Activated B cell treated with CpG ODN at 0.5 μM for 24 hours (primary cell): ENCODE measurements around the gene SSH2. TPM values are rescaled to one million over a fixed set of nuclear protein-coding genes. Genes with fewer than 3 reads are reported as not detected.

ENCODE experiments used
- ATAC-seq: fragments of 200-7000 bp; cut with Tn5 transposase; one replicate; pipeline ENCODE4 v1.10.0; 2021; ENCODE audit warnings: low read depth, mild to moderate bottlenecking, moderate library complexity
- CTCF ChIA-PET: fragments of 350-600 bp; sonication (Branson Sonifier 250); formaldehyde crosslinking; loops from one replicate; lab custom pipeline; 2021; ENCODE audit warnings: antibody characterized with exemption; lab: Charles Lee
- POLR2A ChIA-PET: fragments of 350-600 bp; sonication (Branson Sonifier 250); formaldehyde crosslinking; loops from one replicate; lab custom pipeline; 2021; ENCODE audit warnings: antibody characterized with exemption; lab: Charles Lee
- DNase-seq: peaks from one replicate; pipeline ENCODE4 v3.0.0; 2022
- H3K27ac Mint-ChIP-seq: one replicate; pipeline ENCODE4 v1.8.0; 2020; ENCODE audit warnings: mixed read lengths
- H3K27me3 Mint-ChIP-seq: one replicate; pipeline ENCODE4 v1.8.0; 2021; ENCODE audit warnings: mixed read lengths
- H3K36me3 Mint-ChIP-seq: one replicate; pipeline ENCODE4 v1.8.0; 2021; ENCODE audit warnings: low read depth, mixed read lengths
- H3K4me1 Mint-ChIP-seq: one replicate; pipeline ENCODE4 v1.8.0; 2021; ENCODE audit warnings: mixed read lengths
- H3K4me3 Mint-ChIP-seq: one replicate; pipeline ENCODE4 v1.8.0; 2020; ENCODE audit warnings: mild to moderate bottlenecking, mixed read lengths
- H3K9me3 Mint-ChIP-seq: one replicate; pipeline ENCODE4 v1.8.0; 2020; ENCODE audit warnings: mixed read lengths
- CTCF ChIP-seq: fragments of 200-600 bp; IDR thresholded peaks from one replicate; pipeline ENCODE4 v1.8.0; 2022; ENCODE audit warnings: antibody characterized with exemption, mild to moderate bottlenecking
- intact Hi-C: fragments of 100-400 bp; cut with micrococcal nuclease; formaldehyde crosslinking; loops from one replicate; pipeline ENCODE4 v1.15.1; 2024
- total RNA-seq: library from RNA; stranded (reverse); gene quantifications from 2 replicates; pipeline ENCODE4 v1.2.3, GENCODE V29; 2022

SSH2 gene
- total RNA-seq, 1 donor from 2014 or later = 95.7 TPM

- CTCF ChIA-PET = interaction anchor here (0.7 to 3.0 kb wide), 2 partner anchors 23 to 32 kb away, joined by 5 to 12 read pairs; no protein-coding TSS in a partner anchor
- peaks cover 15% of the 10 kb centered on the region for H3K36me3 Mint-ChIP-seq
- no peak for DNase-seq
Measured at GRCh38 chr17:29585080-29585751, 344.8 kb downstream of the SSH2 start.

DNA sequence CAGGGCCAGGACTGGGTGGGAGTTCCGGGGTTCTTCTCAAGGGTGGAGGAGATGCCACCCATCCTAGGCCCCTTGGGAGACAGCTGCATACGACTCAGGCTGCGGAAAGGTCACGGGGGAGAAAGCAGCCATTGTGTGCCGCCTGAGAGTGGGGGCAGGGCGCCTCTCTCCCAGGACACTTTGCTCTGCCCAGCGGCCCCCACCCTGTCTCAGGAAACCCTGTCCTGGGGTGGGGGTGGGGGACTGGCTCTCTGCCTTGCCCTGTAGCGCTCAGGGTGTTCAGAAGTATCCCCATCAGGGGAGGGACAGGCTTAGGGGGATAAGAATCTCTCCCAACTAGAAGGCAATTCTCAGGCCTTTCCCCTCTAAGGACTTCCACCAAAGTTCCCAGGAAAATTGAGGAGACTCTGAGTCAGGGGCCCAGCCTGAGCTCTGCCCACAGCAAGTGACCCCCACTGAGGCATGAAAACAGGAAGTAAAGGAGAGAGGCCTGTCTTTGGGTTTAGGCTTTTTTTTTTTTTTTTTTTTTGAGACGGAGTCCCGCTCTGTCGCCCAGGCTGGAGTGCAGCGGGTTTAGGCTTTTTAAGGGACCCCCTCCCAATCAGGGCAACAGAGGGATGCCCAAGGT, 345.5 kb downstream of the SSH2 start:
- intact Hi-C loops = loop anchor here (5.0 kb wide), 1 partner anchor 1238 kb away; the partner anchor contains the start of gene CRLF3
- POLR2A ChIA-PET = interaction anchor here (0.7 to 1.1 kb wide), 3 partner anchors 16 to 33 kb away, joined by 3 to 4 read pairs (median 3); partner anchors contain the start of gene TP53I13
- ATAC-seq (no peak), DNase-seq (no peak)
- H3K4me1 Mint-ChIP-seq = peaks cover 53% of the 10 kb centered on the region
- peak overlapping the region; percentile 71 for H3K27ac Mint-ChIP-seq
- CTCF ChIA-PET = interaction anchor here (0.7 to 3.0 kb wide), 4 partner anchors 8 to 33 kb away, joined by 4 to 12 read pairs (median 5); partner anchors contain the start of genes ABHD15 and ANKRD13B
- peak overlapping the region; percentile 44 for H3K4me3 Mint-ChIP-seq
- H3K9me3 Mint-ChIP-seq = no peaks in the 10 kb centered on the region
- no peak for TF ChIP-seq CTCF
- H3K36me3 Mint-ChIP-seq = peaks cover 17% of the 10 kb centered on the region
- H3K27me3 Mint-ChIP-seq = no peaks in the 10 kb centered on the region

More at GRCh38 chr17:29585080-29585751, 344.8 kb downstream of the SSH2 start:
- Mint-ChIP-seq H3K4me3 (no peak overlapping the region), H3K27me3 (no peaks in the 10 kb centered on the region), H3K9me3 (no peaks in the 10 kb centered on the region), H3K4me1 (peaks cover 57% of the 10 kb centered on the region), H3K27ac (peak overlapping the region; percentile 71)
- POLR2A ChIA-PET = interaction anchor here (0.5 to 0.7 kb wide), 2 partner anchors 17 to 161 kb away, joined by 3 to 12 read pairs; partner anchors contain the start of gene TP53I13
- intact Hi-C loops = loop anchor here (5.0 kb wide), 1 partner anchor 1237 kb away; the partner anchor contains the start of gene CRLF3
- no peak for ATAC-seq
- no peak for TF ChIP-seq CTCF

GRCh38 chr17:29583324-29584248, 346.4 kb downstream of the SSH2 start:
- Mint-ChIP-seq H3K9me3 (no peaks in the 10 kb centered on the region), H3K27me3 (no peaks in the 10 kb centered on the region), H3K36me3 (peaks cover 25% of the 10 kb centered on the region), H3K4me1 (peaks cover 52% of the 10 kb centered on the region), H3K27ac (peak overlapping the region; percentile 71), H3K4me3 (no peak overlapping the region)
- ATAC-seq (no peak), DNase-seq (no peak)
- intact Hi-C loops = no loop called here
- CTCF ChIA-PET = interaction anchor here (1.7 to 1.8 kb wide), 2 partner anchors 9 to 17 kb away, joined by 4 to 5 read pairs; partner anchors contain the start of genes ABHD15 and ANKRD13B
- TF ChIP-seq CTCF = no peak
- POLR2A ChIA-PET = interaction anchor here (1.1 kb wide), 1 partner anchor 34 kb away, joined by 4 read pairs; no protein-coding TSS in a partner anchor

DNA sequence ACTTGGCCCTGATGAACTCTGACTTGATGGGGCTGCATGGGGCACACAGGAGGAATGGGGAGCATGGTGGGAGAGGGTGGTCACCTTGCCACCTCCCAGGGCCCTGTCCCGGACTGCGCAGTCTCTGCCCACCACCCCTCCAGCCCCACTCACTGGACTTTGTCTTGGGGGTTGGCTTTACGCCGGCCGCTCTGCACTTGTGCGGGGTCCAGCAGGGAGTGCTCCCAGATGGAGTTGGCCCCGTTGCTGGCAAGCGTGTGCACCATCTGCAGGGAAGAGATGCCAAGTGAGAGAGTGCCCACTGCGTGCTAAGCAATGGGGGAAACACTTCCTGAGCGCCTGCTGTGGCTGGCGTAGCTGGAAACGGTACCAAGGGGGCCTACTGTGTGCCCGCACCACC, 347.3 kb downstream of the SSH2 start:
- ChIA-PET CTCF (interaction anchor here (1.8 to 9.0 kb wide), 2 partner anchors 10 to 16 kb away, joined by 5 to 70 read pairs; partner anchors contain the start of genes ABHD15 and ANKRD13B), POLR2A (interaction anchor here (5.1 kb wide), 1 partner anchor 9 kb away, joined by 32 read pairs; the partner anchor contains the start of gene ANKRD13B)
- H3K27me3 Mint-ChIP-seq = no peaks in the 10 kb centered on the region
- peaks cover 44% of the 10 kb centered on the region for H3K4me1 Mint-ChIP-seq
- intact Hi-C loops = no loop called here
- ATAC-seq = no peak
- H3K9me3 Mint-ChIP-seq = no peaks in the 10 kb centered on the region
- H3K4me3 Mint-ChIP-seq = no peak overlapping the region
- H3K36me3 Mint-ChIP-seq = peaks cover 30% of the 10 kb centered on the region
- no peak overlapping the region for H3K27ac Mint-ChIP-seq
- DNase-seq = no peak
- no peak for TF ChIP-seq CTCF
